Liver (tissue), 9 donors: ENCODE results near the gene AFAP1. TPM values are rescaled to one million over a fixed set of nuclear protein-coding genes. Genes with fewer than 3 reads are reported as not detected.

Experiments used
- DNase-seq: peaks from one replicate; pipeline ENCODE4 v3.0.0-alpha.2; 2017; ENCODE audit warnings: low spot score
- H3K27ac ChIP-seq, 2 donors: one replicate each; pipeline ENCODE4 v1.7.0; 2013; ENCODE audit warnings: inconsistent platforms in 2 of 2, low read length in 2 of 2, control low read depth in 1 of 2, low read depth in 1 of 2, mild to moderate bottlenecking in 1 of 2
- H3K27me3 ChIP-seq, 4 donors: one replicate each; pipeline versions ENCODE4 v1.6.1 to v1.7.0; 2013; ENCODE audit warnings: low read length in 3 of 4, inconsistent platforms in 1 of 4, mild to moderate bottlenecking in 1 of 4, moderate library complexity in 1 of 4; ENCODE audit not compliant: control insufficient read depth in 4 of 4, insufficient read depth in 4 of 4
- H3K36me3 ChIP-seq, 4 donors: one replicate each; pipeline versions ENCODE4 v1.6.1 to v1.7.0; 2013; ENCODE audit warnings: low read length in 3 of 4, mild to moderate bottlenecking in 3 of 4, low read depth in 1 of 4, moderate library complexity in 1 of 4; ENCODE audit not compliant: control insufficient read depth in 4 of 4, insufficient read depth in 3 of 4
- H3K4me1 ChIP-seq, 4 donors: one replicate each; pipeline versions ENCODE4 v1.6.1 to v1.7.0; 2013; ENCODE audit warnings: low read length in 3 of 4, mild to moderate bottlenecking in 3 of 4, moderate library complexity in 1 of 4; ENCODE audit not compliant: control insufficient read depth in 4 of 4, insufficient read depth in 4 of 4
- H3K4me3 ChIP-seq, 3 donors: one replicate each; pipeline versions ENCODE4 v1.6.1 to v1.7.0; 2013; ENCODE audit warnings: low read length in 3 of 3, control low read depth in 1 of 3, low read depth in 1 of 3, mild to moderate bottlenecking in 1 of 3
- H3K9ac ChIP-seq, 2 donors: one replicate each; pipeline ENCODE4 v1.7.0; 2013; ENCODE audit warnings: low read length in 2 of 2, mild to moderate bottlenecking in 2 of 2, moderate library complexity in 2 of 2, control low read depth in 1 of 2, low read depth in 1 of 2
- H3K9me3 ChIP-seq, 4 donors: one replicate each; pipeline versions ENCODE4 v1.6.1 to v1.7.0; 2013; ENCODE audit warnings: low read length in 3 of 4; ENCODE audit not compliant: control insufficient read depth in 4 of 4
- FOXA1 ChIP-seq: IDR thresholded peaks from 2 replicates; pipeline ENCODE4 v1.6.1; 2016; ENCODE audit warnings: antibody characterized with exemption
- FOXA2 ChIP-seq: IDR thresholded peaks from 2 replicates; pipeline ENCODE4 v1.6.1; 2016; ENCODE audit warnings: antibody characterized with exemption
- GABPA ChIP-seq, 2 donors: IDR thresholded peaks in 1 of 2; conservative IDR thresholded peaks in 1 of 2; 2 replicates each; pipeline ENCODE4 v1.6.1; 2016; ENCODE audit warnings: antibody characterized with exemption in 2 of 2, mild to moderate bottlenecking in 1 of 2, moderate library complexity in 1 of 2
- HNF4A ChIP-seq, 2 donors: conservative IDR thresholded peaks; 2 replicates each; pipeline ENCODE4 v1.6.1; 2016; ENCODE audit warnings: antibody characterized with exemption in 2 of 2, mild to moderate bottlenecking in 2 of 2
- HNF4G ChIP-seq: IDR thresholded peaks from 2 replicates; pipeline ENCODE4 v1.6.1; 2016; ENCODE audit warnings: antibody characterized with exemption
- JUND ChIP-seq, 2 donors: IDR thresholded peaks; 2 replicates each; pipeline ENCODE4 v1.6.1; 2016; ENCODE audit warnings: antibody characterized with exemption in 2 of 2
- NR2F2 ChIP-seq: IDR thresholded peaks from 2 replicates; pipeline ENCODE4 v1.6.1; 2016; ENCODE audit warnings: antibody characterized with exemption
- RAD21 ChIP-seq, 2 donors: IDR thresholded peaks; 2 replicates each; pipeline ENCODE4 v1.6.1; 2016; ENCODE audit warnings: antibody characterized with exemption in 2 of 2, mild to moderate bottlenecking in 2 of 2
- SP1 ChIP-seq: IDR thresholded peaks from 2 replicates; pipeline ENCODE4 v1.6.1; 2018; ENCODE audit warnings: antibody characterized with exemption, mild to moderate bottlenecking
- TAF1 ChIP-seq: conservative IDR thresholded peaks from 2 replicates; pipeline ENCODE4 v1.6.1; 2016; ENCODE audit warnings: antibody characterized with exemption, mild to moderate bottlenecking
- YY1 ChIP-seq: IDR thresholded peaks from 2 replicates; pipeline ENCODE4 v1.6.1; 2016; ENCODE audit warnings: antibody characterized with exemption, mild to moderate bottlenecking
- WGBS: extraction: QIAGEN DNeasy Blood & Tissue Kit; methylation state at CpG from one replicate; pipeline ENCODE4 v1.1.7; 2013; 5-methylcytosine and 5-hydroxymethylcytosine counted together
- polyA plus RNA-seq, 2 donors: library from polyadenylated mRNA; stranded (reverse) in 1 of 2; unstranded in 1 of 2; fragments of 200-250 nt in 1 of 2; fragments of >200 nt in 1 of 2; fragmentation: Nextera tagmentation in 1 of 2; extraction: Ambion mirVana in 1 of 2; gene quantifications; one replicate each; pipeline versions ENCODE4 v1.2.1 to v1.2.3, GENCODE V29; 2013 to 2015
- total RNA-seq, 2 donors: library from RNA; depleted of rRNA; stranded (reverse); fragments of >200 nt; gene quantifications; one replicate each; pipeline ENCODE4 v1.2.3, GENCODE V29; 2014
- TF ChIP-seq, protein P1 (sequence below): IDR thresholded peaks from 2 replicates; pipeline ENCODE4 v1.6.1; 2016; ENCODE audit warnings: antibody characterized with exemption
- TF ChIP-seq, protein P2 (sequence below): IDR thresholded peaks from 2 replicates; pipeline ENCODE4 v1.6.1; 2016; ENCODE audit warnings: antibody characterized with exemption, mild to moderate bottlenecking
- TF ChIP-seq, protein P3 (sequence below): fragments of 150-350 bp; IDR thresholded peaks from 2 replicates; pipeline ENCODE4 v1.5.1; 2017; ENCODE audit warnings: improper control_type of control experiment, low read depth, low read length; ENCODE audit not compliant: missing input control
- TF ChIP-seq, protein P4 (sequence below): IDR thresholded peaks from 2 replicates; pipeline ENCODE4 v1.6.1; 2016; ENCODE audit warnings: antibody characterized with exemption
- donor health status: healthy.
- donor health status: healthy.
- donor health status: healthy.
- donor health status: healthy.
- donor health status: healthy.

AFAP1 gene
- total and polyA plus RNA-seq, 4 donors, result 0.40 to 3.2 (median 1.6) TPM

DNA sequence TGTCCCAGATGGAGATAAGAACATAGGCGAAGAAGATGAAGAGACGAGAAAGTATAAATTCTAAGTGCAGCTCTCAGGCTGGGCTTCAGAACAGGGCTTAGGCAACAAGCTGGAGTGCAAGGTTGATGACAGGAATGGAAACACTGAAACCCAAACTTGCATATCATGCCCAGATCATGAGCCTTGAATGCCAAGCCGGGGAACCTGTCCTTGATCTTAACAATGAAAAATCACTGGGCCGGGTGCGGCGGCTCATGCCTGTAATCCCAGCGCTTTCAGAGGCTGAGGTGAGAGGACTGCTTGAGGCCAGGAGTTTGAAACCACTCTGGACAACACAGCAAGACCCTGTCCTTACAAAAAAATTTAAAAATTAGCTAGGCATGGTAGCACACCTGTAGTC is 17.2 kb downstream of the AFAP1 start:
- no peak for DNase-seq
- Histone ChIP-seq H3K27me3 (no peaks in the 10 kb centered on the region), H3K9ac (no peak overlapping the region), H3K9me3 (no peaks in the 10 kb centered on the region), H3K4me1 (no peaks in the 10 kb centered on the region), H3K4me3 (no peak overlapping the region), H3K27ac (no peak overlapping the region), H3K36me3 (no peaks in the 10 kb centered on the region)
- TF ChIP-seq YY1 (no peak), RAD21 (IDR thresholded peaks at IDR 0.05) (no peak), FOXA1 (no peak), HNF4A (conservative IDR thresholded peaks at IDR 0.05) (no peak), SP1 (no peak), HNF4G (no peak), TAF1 (no peak), NR2F2 (no peak), GABPA (IDR thresholded peaks at IDR 0.05 in 1 of 2, conservative IDR thresholded peaks at IDR 0.05 in 1 of 2) (no peak), FOXA2 (no peak), JUND (IDR thresholded peaks at IDR 0.05) (no peak)
- TF ChIP-seq, protein P1, sequence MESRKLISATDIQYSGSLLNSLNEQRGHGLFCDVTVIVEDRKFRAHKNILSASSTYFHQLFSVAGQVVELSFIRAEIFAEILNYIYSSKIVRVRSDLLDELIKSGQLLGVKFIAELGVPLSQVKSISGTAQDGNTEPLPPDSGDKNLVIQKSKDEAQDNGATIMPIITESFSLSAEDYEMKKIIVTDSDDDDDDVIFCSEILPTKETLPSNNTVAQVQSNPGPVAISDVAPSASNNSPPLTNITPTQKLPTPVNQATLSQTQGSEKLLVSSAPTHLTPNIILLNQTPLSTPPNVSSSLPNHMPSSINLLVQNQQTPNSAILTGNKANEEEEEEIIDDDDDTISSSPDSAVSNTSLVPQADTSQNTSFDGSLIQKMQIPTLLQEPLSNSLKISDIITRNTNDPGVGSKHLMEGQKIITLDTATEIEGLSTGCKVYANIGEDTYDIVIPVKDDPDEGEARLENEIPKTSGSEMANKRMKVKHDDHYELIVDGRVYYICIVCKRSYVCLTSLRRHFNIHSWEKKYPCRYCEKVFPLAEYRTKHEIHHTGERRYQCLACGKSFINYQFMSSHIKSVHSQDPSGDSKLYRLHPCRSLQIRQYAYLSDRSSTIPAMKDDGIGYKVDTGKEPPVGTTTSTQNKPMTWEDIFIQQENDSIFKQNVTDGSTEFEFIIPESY, result no peak
- TF ChIP-seq, protein P2, sequence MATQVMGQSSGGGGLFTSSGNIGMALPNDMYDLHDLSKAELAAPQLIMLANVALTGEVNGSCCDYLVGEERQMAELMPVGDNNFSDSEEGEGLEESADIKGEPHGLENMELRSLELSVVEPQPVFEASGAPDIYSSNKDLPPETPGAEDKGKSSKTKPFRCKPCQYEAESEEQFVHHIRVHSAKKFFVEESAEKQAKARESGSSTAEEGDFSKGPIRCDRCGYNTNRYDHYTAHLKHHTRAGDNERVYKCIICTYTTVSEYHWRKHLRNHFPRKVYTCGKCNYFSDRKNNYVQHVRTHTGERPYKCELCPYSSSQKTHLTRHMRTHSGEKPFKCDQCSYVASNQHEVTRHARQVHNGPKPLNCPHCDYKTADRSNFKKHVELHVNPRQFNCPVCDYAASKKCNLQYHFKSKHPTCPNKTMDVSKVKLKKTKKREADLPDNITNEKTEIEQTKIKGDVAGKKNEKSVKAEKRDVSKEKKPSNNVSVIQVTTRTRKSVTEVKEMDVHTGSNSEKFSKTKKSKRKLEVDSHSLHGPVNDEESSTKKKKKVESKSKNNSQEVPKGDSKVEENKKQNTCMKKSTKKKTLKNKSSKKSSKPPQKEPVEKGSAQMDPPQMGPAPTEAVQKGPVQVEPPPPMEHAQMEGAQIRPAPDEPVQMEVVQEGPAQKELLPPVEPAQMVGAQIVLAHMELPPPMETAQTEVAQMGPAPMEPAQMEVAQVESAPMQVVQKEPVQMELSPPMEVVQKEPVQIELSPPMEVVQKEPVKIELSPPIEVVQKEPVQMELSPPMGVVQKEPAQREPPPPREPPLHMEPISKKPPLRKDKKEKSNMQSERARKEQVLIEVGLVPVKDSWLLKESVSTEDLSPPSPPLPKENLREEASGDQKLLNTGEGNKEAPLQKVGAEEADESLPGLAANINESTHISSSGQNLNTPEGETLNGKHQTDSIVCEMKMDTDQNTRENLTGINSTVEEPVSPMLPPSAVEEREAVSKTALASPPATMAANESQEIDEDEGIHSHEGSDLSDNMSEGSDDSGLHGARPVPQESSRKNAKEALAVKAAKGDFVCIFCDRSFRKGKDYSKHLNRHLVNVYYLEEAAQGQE, result no peak
- TF ChIP-seq, protein P3, sequence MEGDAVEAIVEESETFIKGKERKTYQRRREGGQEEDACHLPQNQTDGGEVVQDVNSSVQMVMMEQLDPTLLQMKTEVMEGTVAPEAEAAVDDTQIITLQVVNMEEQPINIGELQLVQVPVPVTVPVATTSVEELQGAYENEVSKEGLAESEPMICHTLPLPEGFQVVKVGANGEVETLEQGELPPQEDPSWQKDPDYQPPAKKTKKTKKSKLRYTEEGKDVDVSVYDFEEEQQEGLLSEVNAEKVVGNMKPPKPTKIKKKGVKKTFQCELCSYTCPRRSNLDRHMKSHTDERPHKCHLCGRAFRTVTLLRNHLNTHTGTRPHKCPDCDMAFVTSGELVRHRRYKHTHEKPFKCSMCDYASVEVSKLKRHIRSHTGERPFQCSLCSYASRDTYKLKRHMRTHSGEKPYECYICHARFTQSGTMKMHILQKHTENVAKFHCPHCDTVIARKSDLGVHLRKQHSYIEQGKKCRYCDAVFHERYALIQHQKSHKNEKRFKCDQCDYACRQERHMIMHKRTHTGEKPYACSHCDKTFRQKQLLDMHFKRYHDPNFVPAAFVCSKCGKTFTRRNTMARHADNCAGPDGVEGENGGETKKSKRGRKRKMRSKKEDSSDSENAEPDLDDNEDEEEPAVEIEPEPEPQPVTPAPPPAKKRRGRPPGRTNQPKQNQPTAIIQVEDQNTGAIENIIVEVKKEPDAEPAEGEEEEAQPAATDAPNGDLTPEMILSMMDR, result no peak
- TF ChIP-seq, protein P4, sequence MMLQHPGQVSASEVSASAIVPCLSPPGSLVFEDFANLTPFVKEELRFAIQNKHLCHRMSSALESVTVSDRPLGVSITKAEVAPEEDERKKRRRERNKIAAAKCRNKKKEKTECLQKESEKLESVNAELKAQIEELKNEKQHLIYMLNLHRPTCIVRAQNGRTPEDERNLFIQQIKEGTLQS, result no peak
- WGBS, result 97% methylated on average over 7 of the region's 7 CpGs

DNA sequence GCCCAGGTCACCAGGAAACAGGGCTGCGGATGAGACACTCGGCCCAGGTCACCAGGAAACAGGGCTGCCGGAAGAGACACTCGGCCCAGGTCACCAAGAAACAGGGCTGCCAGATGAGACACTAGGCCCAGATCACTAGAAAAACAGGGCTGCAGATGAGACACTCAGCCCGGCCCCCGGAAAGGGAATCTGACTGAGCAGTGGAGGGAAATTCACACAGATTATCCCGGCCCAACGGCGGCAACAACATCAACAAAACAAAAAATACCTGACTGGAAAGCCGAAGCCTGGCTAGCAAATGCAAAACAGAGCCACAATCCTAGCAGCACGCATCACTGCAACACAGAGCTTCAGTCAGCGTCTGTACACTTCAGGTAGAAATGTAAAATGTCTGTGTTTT is 20.7 kb downstream of the AFAP1 start:
- Histone ChIP-seq H3K4me1 (no peaks in the 10 kb centered on the region), H3K9me3 (no peaks in the 10 kb centered on the region), H3K9ac (no peak overlapping the region), H3K27ac (no peak overlapping the region), H3K27me3 (no peaks in the 10 kb centered on the region), H3K4me3 (no peak overlapping the region), H3K36me3 (no peaks in the 10 kb centered on the region)
- peak; percentile 6 for TF ChIP-seq NR2F2
- no peak for TF ChIP-seq GABPA (IDR thresholded peaks at IDR 0.05 in 1 of 2, conservative IDR thresholded peaks at IDR 0.05 in 1 of 2)
- TF ChIP-seq HNF4A (conservative IDR thresholded peaks at IDR 0.05), result no peak
- 80% methylated on average over 12 of the region's 12 CpGs for WGBS
- no peak for DNase-seq
